GM18499 (cell line): ENCODE results near the gene RND3.

Experiments
- ATAC-seq: cut with Tn5 transposase; IDR thresholded peaks from one replicate; pipeline ENCODE4 v1.9.1; 2021; ENCODE audit warnings: moderate number of reproducible peaks; ENCODE audit not compliant: insufficient read depth, unreplicated experiment

RND3 gene

DNA sequence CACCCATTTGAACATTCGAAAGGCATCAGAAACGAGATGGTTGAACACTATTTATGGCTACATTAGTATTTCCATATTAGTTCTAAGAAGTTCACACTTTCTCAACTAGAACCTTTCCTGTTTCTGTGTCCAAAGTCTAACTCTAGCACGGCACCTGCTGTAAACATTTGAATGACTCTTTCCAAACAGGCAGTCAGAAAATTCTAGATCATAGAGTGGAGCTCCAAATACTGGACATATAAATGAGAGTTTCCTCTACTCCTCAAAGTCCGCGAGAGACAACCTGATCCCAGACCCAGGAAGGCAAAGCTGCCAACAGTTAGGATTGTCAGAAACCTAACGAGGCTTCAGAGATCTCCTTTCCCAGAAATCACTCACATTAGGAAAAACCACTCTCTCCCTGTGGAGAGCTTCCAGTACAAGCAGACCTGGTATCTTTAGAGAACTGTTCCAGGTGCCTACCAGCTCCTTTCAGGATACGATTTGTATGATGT is 10.6 kb downstream of the RND3 start:
- ATAC-seq = no peak

DNA sequence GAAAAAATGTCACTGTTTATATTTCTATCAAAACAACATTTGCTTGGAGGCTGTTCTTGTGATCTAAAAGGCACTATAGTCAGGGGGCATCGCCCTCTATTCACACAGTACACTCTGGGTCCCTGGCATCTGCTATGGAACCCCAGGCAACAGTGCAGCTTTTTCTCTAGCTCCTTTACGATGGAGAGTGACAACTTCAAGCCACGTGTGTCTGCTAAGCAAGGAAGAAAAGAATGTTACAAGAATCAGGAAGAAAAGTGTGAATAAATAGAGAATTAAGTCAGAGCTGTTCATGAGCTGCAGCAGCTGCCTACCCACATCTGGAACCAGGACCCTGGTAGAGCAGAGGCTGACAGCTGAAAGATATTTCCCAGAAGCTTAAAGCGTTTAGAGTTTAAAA is 11.2 kb downstream of the RND3 start:
- no peak for ATAC-seq

GRCh38 chr2:150475479-150476250 is 11.8 kb downstream of the RND3 start:
- no peak for ATAC-seq

GRCh38 chr2:150474326-150475074 is 13.0 kb downstream of the RND3 start:
- ATAC-seq = no peak

DNA sequence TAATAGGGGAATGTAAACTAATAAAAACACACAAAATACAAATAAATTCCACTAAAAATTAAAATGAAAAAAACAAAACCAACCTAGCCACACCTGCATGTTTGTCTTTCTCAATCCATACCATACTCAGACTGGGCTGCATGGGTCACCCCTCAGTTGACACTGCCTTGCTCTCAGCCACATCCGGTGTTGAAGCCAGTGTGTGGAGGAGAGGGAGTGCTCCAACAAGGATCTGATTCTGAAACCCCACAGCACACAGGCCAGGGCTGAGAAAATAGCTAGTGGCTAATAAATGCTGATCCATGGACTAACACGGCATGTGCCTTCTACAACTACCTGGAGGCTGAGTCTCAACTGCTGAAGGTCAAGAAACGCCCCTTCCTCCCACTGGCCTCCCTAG is 13.7 kb downstream of the RND3 start:
- ATAC-seq = no peak

DNA sequence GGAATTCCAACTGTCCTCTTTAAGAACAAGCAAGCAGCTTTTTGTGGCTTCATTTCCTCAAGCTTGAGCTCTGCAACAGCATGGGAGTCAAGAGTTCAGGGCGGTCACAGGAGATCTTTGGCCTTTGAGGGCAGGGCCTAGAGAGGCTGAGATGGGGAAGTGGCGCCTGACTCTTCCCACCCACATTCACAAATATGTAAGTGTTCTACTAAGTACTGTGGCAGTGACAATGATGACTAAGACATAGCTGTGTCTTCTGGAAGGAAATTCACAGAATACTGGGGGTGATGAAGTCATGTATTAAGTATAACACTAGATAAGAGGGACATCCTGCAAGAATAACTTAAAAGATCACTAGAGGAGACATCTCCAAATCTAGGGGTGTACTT is 15.0 kb downstream of the RND3 start:
- ATAC-seq = no peak

GRCh38 chr2:150471813-150472510 is 15.5 kb downstream of the RND3 start:
- ATAC-seq = no peak

DNA sequence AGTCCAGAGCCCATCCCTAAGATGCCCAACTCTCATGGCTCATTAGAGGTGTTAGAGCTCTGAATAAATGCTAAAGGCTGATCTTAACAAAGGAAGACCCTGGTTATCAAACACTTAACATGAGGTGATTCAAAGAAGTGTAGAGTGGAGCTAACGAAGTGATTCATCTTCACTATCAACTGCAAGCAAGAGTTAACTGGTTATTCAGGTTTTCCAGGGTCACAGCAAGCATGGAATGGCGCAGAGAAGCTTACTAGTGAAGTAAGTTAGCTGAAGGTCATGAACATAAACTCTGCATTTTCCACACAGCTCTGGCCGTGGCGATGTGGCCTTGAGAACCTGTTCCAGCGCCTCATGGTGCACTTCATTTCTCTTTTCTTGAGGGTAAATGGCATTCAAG is 17.0 kb downstream of the RND3 start:
- ATAC-seq = no peak

GRCh38 chr2:150469706-150470274 is 17.7 kb downstream of the RND3 start:
- ATAC-seq = no peak

DNA sequence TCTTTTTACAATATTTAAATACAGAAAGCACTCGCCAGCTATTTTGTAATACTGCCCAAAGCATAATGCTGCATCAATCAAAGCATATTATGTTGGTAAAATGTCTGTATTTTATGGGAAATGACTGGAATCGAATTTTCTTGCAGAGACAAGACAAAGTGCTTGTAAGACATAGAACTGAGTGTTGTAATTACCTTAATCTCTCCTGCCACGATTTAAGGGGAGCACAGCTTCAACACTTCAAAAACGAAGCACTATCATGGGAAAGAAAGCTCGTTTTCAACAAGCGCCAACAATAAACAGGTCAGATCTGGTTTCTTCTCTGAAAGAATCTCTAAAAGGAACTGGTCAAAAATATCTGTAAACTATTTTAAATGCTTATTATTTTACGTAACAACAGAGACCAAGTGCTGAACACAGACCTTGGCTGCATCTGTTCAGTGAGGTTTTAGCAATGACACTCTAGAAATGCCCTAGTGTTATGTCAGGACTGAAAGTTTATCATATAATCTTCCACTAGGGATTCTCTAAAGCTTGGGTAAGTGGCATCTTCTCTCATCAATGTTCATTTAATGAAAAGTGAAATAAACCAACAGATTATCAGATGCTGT is 19.0 kb downstream of the RND3 start:
- no peak for ATAC-seq

DNA sequence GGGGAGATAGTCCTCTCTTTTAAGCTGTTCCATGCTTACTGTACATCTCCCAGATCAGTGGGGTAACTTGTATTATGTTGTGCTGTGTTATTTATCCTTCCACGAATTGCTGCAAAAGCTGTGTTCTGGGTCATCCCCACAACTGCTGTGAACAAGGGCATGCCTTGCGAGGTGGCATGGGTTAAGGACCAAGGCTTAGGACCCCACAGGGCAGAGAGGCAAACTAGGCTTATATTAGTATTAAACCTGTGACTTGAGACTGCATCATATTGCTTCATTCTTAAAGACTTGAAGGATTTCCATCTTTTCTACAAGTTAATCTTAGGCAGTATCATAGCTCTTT is 19.9 kb downstream of the RND3 start:
- ATAC-seq = no peak

- ATAC-seq = no peak
Observed at GRCh38 chr2:150466741-150467620, 20.5 kb downstream of the RND3 start.

- ATAC-seq = no peak
Observed at GRCh38 chr2:150465703-150466569, 21.5 kb downstream of the RND3 start.

- no peak for ATAC-seq
Observed at GRCh38 chr2:150464986-150465385, 22.5 kb downstream of the RND3 start.

GRCh38 chr2:150464270-150464669 is 23.2 kb downstream of the RND3 start:
- no peak for ATAC-seq

GRCh38 chr2:150462770-150463169 is 24.7 kb downstream of the RND3 start:
- no peak for ATAC-seq

DNA sequence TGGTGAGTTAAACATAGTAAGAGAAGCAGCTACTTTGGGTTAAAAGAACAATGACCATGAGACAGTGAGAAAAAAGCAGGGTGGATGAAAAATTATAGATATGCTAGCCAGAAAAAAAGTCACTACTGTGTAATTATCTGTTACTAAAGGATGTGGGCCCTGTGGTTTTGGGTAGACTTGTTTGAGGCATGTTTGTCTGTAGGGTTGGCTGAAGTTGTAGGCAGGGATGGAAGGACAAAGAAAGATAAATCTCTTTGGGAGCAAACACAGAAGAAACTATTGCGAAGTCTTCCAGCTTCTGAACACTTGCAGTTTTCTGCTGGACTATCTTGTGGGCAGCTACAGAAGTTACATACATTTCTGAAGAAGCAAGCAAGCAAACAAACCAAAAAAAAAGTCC is 28.2 kb downstream of the RND3 start:
- no peak for ATAC-seq

- ATAC-seq = no peak
Observed at GRCh38 chr2:150450765-150451164, 36.7 kb downstream of the RND3 start.

GRCh38 chr2:150449856-150450255 is 37.6 kb downstream of the RND3 start:
- no peak for ATAC-seq
